KMS-11 (cell line): ENCODE results near the gene NFASC.

Experiments
- H2AFZ ChIP-seq: fragments of 200-600 bp; sonication (generic); 2 replicates; pipeline ENCODE4 v1.6.1; 2016; ENCODE audit warnings: antibody characterized with exemption, mixed run types, low read depth
- H3K27ac ChIP-seq: fragments of 200-600 bp; sonication (generic); 2 replicates; pipeline ENCODE4 v1.6.1; 2016; ENCODE audit warnings: mild to moderate bottlenecking, mixed run types
- H3K27me3 ChIP-seq: fragments of 200-600 bp; sonication (generic); 2 replicates; pipeline ENCODE4 v1.6.1; 2017; ENCODE audit warnings: mild to moderate bottlenecking, low read depth, mixed run types, moderate library complexity; ENCODE audit not compliant: insufficient read depth
- H3K36me3 ChIP-seq: fragments of 200-600 bp; sonication (generic); 2 replicates; pipeline ENCODE4 v1.6.1; 2017; ENCODE audit warnings: mild to moderate bottlenecking, mixed run types; ENCODE audit not compliant: insufficient read depth
- H3K4me1 ChIP-seq: fragments of 200-600 bp; sonication (generic); 2 replicates; pipeline ENCODE4 v1.6.1; 2016; ENCODE audit warnings: mild to moderate bottlenecking, low read depth, mixed run types; ENCODE audit not compliant: poor library complexity, severe bottlenecking
- H3K4me2 ChIP-seq: fragments of 200-600 bp; sonication (generic); 2 replicates; pipeline ENCODE4 v1.7.0; 2016; ENCODE audit warnings: mild to moderate bottlenecking, mixed run types
- H3K4me3 ChIP-seq: fragments of 200-600 bp; sonication (generic); IDR thresholded peaks from 2 replicates; pipeline ENCODE4 v1.6.1; 2017; ENCODE audit warnings: low read depth, low read length, mixed read lengths; ENCODE audit not compliant: insufficient read depth
- H3K79me2 ChIP-seq: fragments of 200-600 bp; sonication (generic); 2 replicates; pipeline ENCODE4 v1.6.1; 2016; ENCODE audit warnings: low read depth, mixed run types; ENCODE audit not compliant: insufficient read depth
- H3K9ac ChIP-seq: fragments of 200-600 bp; sonication (generic); 2 replicates; pipeline ENCODE4 v1.6.1; 2016; ENCODE audit warnings: mild to moderate bottlenecking, mixed run types
- H4K20me1 ChIP-seq: fragments of 200-600 bp; sonication (generic); 2 replicates; pipeline ENCODE4 v1.6.1; 2016; ENCODE audit warnings: mild to moderate bottlenecking, mixed run types; ENCODE audit not compliant: insufficient read depth
- CTCF ChIP-seq: fragments of 200-600 bp; sonication (generic); conservative IDR thresholded peaks from 2 replicates; pipeline ENCODE4 v1.6.1; 2017; ENCODE audit warnings: low read depth, mild to moderate bottlenecking, antibody characterized with exemption, low read length, moderate library complexity, mixed read lengths

Gene NFASC

DNA sequence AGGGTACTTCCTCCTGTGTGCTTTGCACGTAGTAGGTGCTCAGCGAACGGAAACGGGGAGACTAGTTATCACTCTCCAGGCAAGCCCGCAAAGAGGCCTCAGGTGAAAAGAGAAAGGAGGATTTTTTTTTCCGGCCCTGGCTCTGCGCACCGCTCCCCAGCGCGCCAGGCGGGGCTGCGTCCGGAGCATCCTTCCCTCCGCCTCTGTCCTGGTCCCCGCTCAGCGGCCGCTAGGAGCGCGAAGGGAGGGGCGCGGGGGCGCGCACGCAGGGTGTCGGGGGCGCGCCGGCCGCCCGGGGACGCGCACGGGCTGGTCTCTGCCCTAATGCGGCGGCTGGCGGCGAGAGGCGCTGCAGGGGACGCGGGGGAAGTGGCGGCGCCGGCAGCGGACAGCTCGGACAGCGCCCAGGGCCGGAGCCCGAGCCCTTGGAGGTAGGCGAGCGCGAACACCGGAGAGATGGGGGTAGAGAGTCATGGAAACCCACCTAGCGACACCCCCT is 42.3 kb upstream of the NFASC start:
- Histone ChIP-seq H3K36me3 (no peaks in the 10 kb centered on the region), H4K20me1 (no peaks in the 10 kb centered on the region), H3K27ac (no peak overlapping the region), H3K27me3 (no peaks in the 10 kb centered on the region), H3K9ac (no peak overlapping the region), H3K4me3 (no peak overlapping the region), H2AFZ (no peak overlapping the region), H3K4me1 (no peaks in the 10 kb centered on the region), H3K4me2 (no peak overlapping the region), H3K79me2 (no peaks in the 10 kb centered on the region)
- no peak for TF ChIP-seq CTCF

- Histone ChIP-seq H3K36me3 (no peaks in the 10 kb centered on the region), H3K27me3 (no peaks in the 10 kb centered on the region), H3K4me2 (no peak overlapping the region), H4K20me1 (no peaks in the 10 kb centered on the region), H3K27ac (no peak overlapping the region), H3K79me2 (no peaks in the 10 kb centered on the region), H3K4me3 (no peak overlapping the region), H3K9ac (no peak overlapping the region), H2AFZ (no peak overlapping the region), H3K4me1 (no peaks in the 10 kb centered on the region)
- no peak for TF ChIP-seq CTCF
Observed at GRCh38 chr1:204829133-204829825, 41.4 kb upstream of the NFASC start.

- Histone ChIP-seq H3K4me2 (no peak overlapping the region), H4K20me1 (no peaks in the 10 kb centered on the region), H3K4me3 (no peak overlapping the region), H3K4me1 (no peaks in the 10 kb centered on the region), H3K9ac (no peak overlapping the region), H2AFZ (no peak overlapping the region), H3K36me3 (no peaks in the 10 kb centered on the region), H3K27ac (no peak overlapping the region), H3K79me2 (no peaks in the 10 kb centered on the region), H3K27me3 (no peaks in the 10 kb centered on the region)
- TF ChIP-seq CTCF: no peak
Observed at GRCh38 chr1:204830747-204831146, 39.9 kb upstream of the NFASC start.

GRCh38 chr1:204831186-204831585 is 39.5 kb upstream of the NFASC start:
- no peak for TF ChIP-seq CTCF
- no peak overlapping the region for H3K27ac ChIP-seq

More at GRCh38 chr1:204831186-204831585, 39.5 kb upstream of the NFASC start:
- no peaks in the 10 kb centered on the region for H3K36me3 ChIP-seq
- H4K20me1 ChIP-seq: no peaks in the 10 kb centered on the region
- H3K27me3 ChIP-seq: no peaks in the 10 kb centered on the region
- H3K4me3 ChIP-seq: no peak overlapping the region
- no peak overlapping the region for H2AFZ ChIP-seq
- no peaks in the 10 kb centered on the region for H3K79me2 ChIP-seq
- H3K4me2 ChIP-seq: no peak overlapping the region
- no peaks in the 10 kb centered on the region for H3K4me1 ChIP-seq
- no peak overlapping the region for H3K9ac ChIP-seq
